ENCODE results near the gene CROCC.

CROCC gene

GRCh38 chr1:16966282-16966681 is 44.6 kb downstream of the CROCC start:
- in situ Hi-C loops (cut with MboI; ENCODE audit: low sequenced_read_pairs) = no loop called here

DNA sequence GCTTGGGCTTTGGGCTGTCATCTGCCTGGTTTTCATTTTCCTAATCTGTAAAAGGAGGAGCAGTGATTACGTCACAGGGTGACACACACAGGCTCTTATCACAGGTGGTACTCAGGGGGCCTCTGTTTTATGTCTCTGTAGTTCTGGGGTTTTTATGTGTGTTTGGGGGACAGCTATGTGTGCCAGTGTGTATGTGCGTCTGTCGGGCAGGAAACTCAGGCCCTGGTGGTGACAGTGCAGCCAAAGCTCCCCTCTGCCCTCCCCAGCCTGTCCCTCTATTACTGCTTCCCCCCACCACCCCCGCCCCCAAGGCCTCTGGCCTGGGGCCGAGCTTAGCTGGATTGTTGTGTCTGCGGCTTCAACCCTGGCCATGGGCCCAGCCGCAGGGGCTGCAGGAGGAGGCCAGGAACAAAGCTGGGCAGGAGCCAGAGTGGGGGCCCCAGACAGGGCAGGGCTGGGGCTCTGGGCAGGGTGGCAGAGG is 45.4 kb downstream of the CROCC start:
- in situ Hi-C loops (cut with MboI; ENCODE audit: low sequenced_read_pairs) = no loop called here

GRCh38 chr1:16967962-16968361 is 46.2 kb downstream of the CROCC start:
- in situ Hi-C loops (cut with MboI; ENCODE audit: low sequenced_read_pairs) = no loop called here

DNA sequence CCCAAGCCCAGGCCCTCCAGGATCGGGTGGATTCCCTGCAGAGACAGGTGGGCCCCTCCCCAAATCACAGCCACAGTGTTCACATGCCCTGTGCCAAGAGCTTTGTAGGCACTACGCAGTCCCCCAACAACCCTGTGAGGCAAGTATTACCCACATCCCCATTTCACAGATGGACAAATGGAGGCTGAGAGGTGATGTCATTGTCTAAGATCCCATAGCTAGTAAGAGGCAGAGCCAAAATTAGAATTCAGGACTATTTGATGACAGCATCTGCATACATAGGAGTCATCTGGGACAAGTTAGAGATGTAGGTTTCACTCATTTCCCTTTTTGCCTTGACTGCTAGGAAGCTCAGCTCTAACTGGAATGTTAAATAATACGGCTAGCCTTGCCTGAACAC is 46.6 kb downstream of the CROCC start:
- in situ Hi-C loops (cut with MboI; ENCODE audit: low sequenced_read_pairs) = no loop called here

- in situ Hi-C loops (cut with MboI; ENCODE audit: low sequenced_read_pairs) = no loop called here
Observed at GRCh38 chr1:16969057-16969611, 47.4 kb downstream of the CROCC start.

DNA sequence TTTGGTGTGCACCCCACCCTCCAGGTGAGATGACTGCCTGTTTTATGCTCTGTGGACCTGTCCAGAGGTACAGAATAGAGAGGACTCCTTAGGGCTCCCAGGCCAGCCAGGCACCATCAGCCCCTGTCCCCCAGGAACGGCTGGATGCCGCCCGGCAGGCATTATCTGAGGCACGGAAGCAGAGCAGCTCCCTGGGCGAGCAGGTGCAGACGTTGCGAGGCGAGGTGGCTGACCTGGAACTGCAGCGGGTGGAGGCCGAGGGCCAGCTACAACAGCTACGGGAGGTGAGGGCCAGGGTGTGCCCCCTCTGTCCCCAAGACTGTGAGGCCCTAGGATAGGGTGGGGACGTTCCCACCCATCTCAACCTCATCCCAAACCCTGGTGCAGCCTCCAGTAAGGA is 47.9 kb downstream of the CROCC start:
- in situ Hi-C loops (cut with MboI; ENCODE audit: low sequenced_read_pairs) = no loop called here

DNA sequence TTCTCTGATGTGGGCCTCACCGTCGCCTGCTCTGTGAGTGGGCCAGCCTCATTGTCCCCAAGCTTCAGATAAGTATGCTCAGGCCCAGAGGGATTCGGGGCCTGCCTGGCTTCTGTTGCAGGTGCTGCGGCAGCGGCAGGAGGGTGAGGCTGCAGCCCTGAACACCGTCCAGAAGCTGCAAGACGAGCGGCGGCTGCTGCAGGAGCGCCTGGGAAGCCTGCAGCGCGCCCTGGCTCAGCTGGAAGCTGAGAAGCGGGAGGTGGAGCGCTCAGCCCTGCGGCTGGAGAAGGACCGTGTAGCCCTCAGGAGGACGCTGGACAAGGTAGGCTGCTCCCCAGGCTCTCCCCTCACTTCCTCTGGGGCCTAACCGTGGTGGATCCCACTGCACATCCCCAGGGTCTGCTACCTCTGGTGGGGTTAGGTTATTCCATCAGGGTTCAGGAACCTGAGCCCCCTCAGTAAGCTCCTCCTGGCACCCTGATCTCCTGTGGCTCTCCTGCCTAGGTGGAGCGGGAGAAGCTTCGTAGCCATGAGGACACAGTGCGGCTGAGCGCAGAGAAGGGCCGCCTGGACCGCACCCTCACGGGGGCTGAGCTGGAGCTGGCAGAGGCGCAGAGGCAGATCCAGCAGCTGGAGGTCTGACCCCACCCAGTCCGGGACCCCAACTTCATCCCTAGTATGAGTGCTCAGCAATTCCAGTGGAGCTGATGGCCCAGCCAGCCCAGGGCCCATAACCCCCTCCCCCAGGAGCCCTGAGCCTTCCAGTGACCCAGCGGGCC is 48.6 kb downstream of the CROCC start:
- in situ Hi-C loops (cut with MboI; ENCODE audit: low sequenced_read_pairs) = no loop called here

DNA sequence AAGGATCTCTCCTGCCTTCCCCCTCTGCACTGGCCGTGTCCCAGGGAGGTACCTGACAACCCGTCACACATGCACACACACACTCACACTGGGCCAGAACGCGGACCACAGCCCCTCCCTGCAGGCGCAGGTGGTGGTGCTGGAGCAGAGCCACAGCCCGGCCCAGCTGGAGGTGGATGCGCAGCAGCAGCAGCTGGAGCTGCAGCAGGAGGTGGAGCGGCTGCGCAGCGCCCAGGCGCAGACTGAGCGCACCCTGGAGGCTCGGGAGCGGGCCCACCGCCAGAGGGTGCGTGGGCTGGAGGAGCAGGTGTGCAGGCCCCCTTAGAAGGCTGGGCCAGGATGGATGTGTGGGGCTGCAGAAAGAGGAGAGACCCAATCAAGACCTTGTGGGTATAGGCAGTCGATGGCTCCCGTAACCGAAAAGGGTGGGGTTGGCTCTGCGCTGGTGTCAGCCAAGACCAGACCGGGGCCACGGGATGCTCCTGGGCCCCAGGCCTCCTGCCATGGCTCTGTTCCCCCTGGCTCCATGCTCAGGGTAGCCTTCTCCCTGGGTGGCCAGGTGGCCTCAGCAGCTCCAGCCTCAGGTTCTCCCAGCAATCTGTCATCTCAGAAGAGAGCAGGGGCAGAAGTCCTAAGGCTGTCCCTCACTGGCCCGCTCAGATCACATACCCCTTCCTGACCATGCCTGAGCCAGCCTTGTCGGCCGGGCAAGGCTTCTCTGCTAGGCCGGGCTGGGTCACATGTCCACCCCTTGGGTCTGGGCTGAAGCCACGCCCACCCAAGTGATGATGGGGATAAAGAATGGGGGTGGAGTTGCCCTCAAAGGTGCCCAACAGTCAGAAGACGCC is 49.8 kb downstream of the CROCC start:
- in situ Hi-C loops (cut with MboI; ENCODE audit: low sequenced_read_pairs) = no loop called here

DNA sequence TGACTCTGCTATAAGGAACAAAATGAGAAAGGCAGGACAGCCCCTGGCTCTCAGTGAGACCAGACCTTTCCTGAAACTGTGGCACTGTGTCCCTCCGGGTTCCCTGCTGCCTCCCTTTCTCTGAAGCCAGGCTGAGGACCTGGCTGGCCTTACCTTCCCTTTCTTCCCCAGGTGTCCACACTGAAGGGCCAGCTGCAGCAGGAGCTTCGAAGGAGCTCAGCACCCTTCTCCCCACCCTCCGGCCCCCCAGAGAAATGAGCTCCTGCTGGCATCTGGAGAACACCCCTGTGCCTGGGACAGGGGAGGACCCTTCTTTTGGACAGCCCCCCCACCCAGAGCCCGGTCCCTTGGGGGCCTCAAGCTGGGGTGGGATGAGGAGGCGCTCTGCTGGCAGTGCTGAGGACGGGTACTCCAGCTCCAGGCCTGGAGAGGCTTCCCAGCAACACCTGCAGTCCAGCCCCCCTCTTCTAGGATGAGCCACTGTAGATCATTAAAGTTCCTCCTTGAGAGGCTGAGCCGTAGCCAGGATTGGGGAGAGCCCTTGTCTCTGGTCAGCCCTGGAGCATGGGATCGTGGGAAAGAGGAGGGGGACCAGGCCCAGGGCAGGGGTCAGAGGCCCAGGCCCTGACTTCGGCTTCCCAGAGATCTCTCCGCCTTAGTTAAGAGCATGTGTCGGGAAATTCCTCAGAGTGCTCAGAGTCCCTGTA is 50.6 kb downstream of the CROCC start:
- in situ Hi-C loops (cut with MboI; ENCODE audit: low sequenced_read_pairs) = no loop called here

DNA sequence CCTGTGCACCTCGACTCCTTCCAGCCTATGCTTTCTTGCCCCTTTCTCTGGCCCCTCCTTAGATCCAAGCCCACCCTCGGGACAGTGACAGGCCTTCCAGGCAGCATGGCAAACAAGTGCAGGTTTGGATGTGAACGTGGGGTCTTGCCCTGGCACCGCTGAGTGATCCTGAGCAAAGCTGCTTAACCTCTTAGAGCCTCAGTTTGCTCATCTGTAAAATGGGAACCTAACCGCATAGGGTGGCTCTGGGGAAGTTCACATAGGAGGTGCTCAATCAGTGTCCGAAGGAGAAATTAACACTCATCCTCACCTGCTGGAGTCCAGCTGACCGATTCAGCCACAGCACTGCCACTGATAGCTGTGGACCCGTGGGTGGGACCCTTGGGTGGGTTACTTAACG is 51.5 kb downstream of the CROCC start:
- in situ Hi-C loops (cut with MboI; ENCODE audit: low sequenced_read_pairs) = no loop called here

DNA sequence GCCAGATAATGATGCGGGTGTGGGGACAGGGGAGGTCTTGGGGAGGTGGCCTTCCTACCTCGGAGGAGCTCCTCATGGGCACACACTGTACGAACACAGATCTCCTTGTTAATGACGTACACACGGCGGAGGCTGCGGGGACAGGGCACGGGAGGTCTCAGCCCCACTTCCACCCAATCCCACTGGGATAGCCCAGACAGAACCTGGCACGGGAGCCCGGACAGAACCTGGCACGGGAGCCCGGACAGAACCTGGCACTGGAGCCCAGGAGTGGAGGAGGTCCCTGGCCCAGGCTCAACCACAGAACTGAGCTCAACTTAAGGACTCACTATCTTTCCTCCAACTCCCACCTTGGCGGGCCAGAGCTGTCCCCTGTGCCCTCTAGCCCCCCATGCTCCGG is 53.5 kb downstream of the CROCC start:
- in situ Hi-C loops (cut with MboI; ENCODE audit: low sequenced_read_pairs) = no loop called here

GRCh38 chr1:16975838-16976237 is 54.1 kb downstream of the CROCC start:
- in situ Hi-C loops (cut with MboI; ENCODE audit: low sequenced_read_pairs) = no loop called here

- in situ Hi-C loops (cut with MboI; ENCODE audit: low sequenced_read_pairs) = no loop called here
Observed at GRCh38 chr1:16976966-16977365, 55.2 kb downstream of the CROCC start.

DNA sequence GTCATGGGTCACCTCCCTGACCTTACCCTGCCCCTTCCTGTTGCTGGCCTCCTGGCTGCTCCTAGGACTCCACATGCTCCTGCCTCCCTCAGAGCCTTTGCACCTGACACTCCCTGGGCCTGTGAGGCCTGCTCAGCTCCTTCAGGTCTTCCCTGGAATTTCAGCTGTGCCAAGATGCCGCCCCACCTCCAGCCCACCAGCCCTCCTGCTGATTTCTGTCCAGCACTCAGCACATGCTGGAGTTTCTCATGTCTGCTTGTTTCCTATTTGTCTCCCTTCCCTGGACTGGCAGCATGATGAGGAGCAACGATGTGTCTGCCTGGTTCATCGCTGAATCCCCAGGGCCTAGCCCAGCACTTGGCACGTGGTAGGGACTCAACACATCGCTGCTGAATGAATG is 55.6 kb downstream of the CROCC start:
- in situ Hi-C loops (cut with MboI; ENCODE audit: low sequenced_read_pairs) = no loop called here

DNA sequence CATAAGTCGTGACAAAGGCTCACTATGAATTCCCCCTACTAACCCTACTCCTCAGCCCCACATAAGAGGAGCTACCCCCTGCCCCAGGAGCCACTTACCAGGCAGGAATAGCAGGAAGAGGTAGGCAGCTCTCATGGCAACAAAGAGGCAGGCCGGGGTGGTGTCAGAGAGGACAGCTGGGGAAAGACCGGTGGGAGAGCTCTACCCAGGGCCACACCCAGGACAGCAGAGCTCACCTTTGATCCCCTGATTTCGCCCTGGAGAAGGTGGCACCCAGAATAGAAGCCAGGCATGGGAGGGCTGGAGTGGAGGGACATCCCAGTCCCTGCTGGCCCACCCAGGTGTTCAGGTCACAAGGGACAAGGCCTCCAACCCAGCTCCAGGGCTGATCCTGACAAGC is 56.4 kb downstream of the CROCC start:
- in situ Hi-C loops (cut with MboI; ENCODE audit: low sequenced_read_pairs) = no loop called here

DNA sequence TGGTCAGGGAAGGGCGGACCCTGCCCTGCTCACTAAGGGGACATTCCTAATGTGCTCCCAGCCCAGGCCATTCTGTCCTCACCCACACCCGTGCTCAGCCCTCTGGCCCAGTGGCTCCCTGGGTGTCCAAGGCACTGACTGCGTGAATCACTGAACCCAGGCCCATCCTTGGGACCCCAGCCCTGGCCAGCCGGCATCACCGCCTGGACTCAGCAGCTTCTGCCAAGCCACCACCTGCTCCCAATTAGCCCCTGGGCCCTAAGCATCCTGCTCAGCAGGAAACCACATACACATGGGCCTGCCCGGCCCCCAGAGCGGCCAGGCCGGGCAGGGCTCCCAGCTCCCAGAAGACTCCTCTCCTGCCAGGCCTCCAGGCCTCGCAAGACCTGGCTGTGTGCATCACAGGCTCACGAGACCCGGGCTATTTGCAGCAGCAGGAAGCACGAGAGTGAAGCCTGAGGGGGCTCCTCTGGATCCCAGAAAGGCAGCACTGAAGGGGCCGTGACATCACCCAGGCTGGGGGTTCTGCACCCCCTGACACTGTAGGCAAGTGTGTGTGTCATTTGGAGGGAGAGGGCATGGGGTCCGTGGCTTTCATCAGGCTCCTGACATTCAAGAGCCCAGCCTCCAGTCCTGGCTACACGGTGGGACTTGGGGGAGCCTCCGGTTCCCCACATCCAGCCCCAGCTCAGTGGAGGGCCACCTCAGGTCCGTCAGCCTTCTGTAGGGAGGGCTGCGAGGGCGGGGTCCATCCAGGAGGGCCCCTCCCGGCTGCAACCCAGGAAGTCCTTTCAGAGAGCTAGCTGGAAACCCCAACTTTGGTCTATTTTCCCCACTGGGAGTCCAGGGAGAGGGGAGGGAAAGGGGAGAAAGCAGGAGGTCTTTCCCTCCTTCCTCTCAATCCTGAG is 57.1 kb downstream of the CROCC start:
- in situ Hi-C loops (cut with MboI; ENCODE audit: low sequenced_read_pairs) = no loop called here

GRCh38 chr1:16979475-16980327 is 58.0 kb downstream of the CROCC start:
- in situ Hi-C loops (cut with MboI; ENCODE audit: low sequenced_read_pairs) = loop anchor here (10.0 kb wide), 1 partner anchor 65 kb away; no protein-coding TSS in a partner anchor

DNA sequence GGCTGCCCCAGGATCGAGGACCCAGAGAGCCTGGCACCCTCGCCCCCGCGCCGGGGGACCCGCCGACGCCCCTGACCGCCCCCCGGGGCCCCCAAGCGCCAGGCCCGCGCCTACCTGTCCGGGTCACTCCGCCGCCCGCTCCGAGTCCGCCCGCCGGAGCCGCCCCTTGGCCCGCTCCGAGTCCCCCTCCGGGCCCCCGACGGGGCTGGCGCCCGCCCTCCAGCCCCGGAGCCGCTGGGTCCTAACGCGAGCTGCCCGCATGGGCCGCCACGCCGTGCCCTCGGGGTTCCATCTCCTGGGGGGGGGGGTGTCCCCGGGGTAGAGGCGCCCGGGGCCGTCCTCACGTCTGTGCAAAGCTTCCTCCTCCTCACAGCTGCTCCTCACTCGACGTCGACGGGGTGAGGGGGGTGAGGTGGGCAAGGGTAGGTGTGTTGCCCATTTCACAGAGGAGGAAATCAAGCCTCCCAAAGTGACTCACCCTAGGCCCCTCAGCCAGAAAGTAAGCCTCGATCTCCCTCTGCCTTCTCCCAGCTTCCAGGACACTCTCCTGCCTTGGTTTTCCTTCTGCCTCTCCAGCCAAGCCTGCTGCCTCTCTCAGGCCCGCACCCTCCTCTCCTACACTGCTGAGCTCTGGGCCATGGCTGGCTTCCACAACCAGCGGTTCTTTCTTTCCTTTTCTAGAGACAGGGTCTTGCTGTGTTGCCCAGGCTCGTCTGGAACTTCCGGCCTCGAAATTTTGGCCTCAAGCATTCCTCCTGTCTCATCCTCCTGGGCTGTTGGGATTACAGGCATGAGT is 58.9 kb downstream of the CROCC start, which contains the start of gene MFAP2:
MFAP2 (minus strand) TSS at position 148 of the 796 bp plus-strand sequence. CDS start 2,347 bp downstream, outside the sequence.
- in situ Hi-C loops (cut with MboI; ENCODE audit: low sequenced_read_pairs) = loop anchor here (10.0 kb wide), 1 partner anchor 64 kb away; no protein-coding TSS in a partner anchor

All from HL-60/S4 treated with retinoic acid at 250 ng/mL for 4 days and 3 days (cell line).